ENCODE data around the gene HOXC6. TPM values are rescaled to one million over a fixed set of nuclear protein-coding genes. Genes with fewer than 3 reads are reported as not detected.

Gene HOXC6
- total and polyA plus RNA-seq, 9 of the 15 experiments (the other 6 are each of a cell fraction or from before 2014, with no cell fraction given), result 0.06 to 4.0 (median 1.4) TPM

GRCh38 chr12:54017878-54018467 lies 10.3 kb upstream of the HOXC6 start:
- Histone ChIP-seq H3K79me2 (ENCODE audit: control insufficient read depth, insufficient read depth, low read length) (peaks cover 3% of the 10 kb centered on the region; the same call in 2 of the 3 replicates), H2AFZ (ENCODE audit: low read depth, low read length) (peak overlapping the region; percentile 97), H3K4me2 (ENCODE audit: insufficient read depth, low read length) (peak overlapping the region; percentile 91), H4K20me1 (replicated peaks; ENCODE audit: control insufficient read depth, insufficient read depth, low read length) (no peaks in the 10 kb centered on the region), H3K4me3 (peak overlapping the region; percentile 60), H3K36me3 (ENCODE audit: control insufficient read depth, insufficient read depth, low read length) (no peaks in the 10 kb centered on the region), H3K9me3 (replicated peaks; ENCODE audit: control insufficient read depth, insufficient read depth, low read depth, low read length) (no peaks in the 10 kb centered on the region), H3K27ac (ENCODE audit: extremely low read depth, low read depth, low read length) (peak overlapping the region; percentile 86), H3K27me3 (ENCODE audit: control insufficient read depth in 2 of 2, insufficient read depth in 2 of 2, low read length in 2 of 2) (no peaks in the 10 kb centered on the region), H3K9me1 (ENCODE audit: control insufficient read depth, insufficient read depth, low read length) (no peaks in the 10 kb centered on the region), H3K9ac (ENCODE audit: insufficient read depth in 1 of 2, low read depth in 2 of 2, low read length in 2 of 2) (peak overlapping the region; percentile 82 to 98), H3K4me1 (replicated peaks in 1 of 2; ENCODE audit: control insufficient read depth in 2 of 2, insufficient read depth in 2 of 2, low read length in 2 of 2) (peaks cover 10 to 47% of the 10 kb centered on the region in 2 experiments)
- ChIA-PET POLR2A (interaction anchor here (0.5 to 2.1 kb wide), 12 partner anchors 8 to 353 kb away, joined by 3 to 10 read pairs (median 4); partner anchors contain the start of genes HOXC5, HOXC6 and HOXC8), CTCF (ENCODE audit: low intra/inter-chr PET ratio) (interaction anchor here (1.0 kb wide), 1 partner anchor 12 kb away, joined by 3 read pairs; no protein-coding TSS in a partner anchor)
- no TSS peak for BruUV-seq (replicated peaks)
- DNase-seq (ENCODE audit: extremely low read depth in 1 of 4, low spot score in 3 of 4) (peak; percentile 95 to 98 (median 98)), FAIRE-seq (peak; percentile 77), ATAC-seq (peak; percentile 88)
- WGBS (ENCODE audit: insufficient coverage, low coverage, missing lambda C conversion rate), result 2% methylated on average over 17 of the region's 34 CpGs
- in situ Hi-C loops (cut with MboI) (no loop called here), intact Hi-C loops (cut with micrococcal nuclease) (loop anchor here (10.0 kb wide), 1 partner anchor 277 kb away; no protein-coding TSS in a partner anchor)
- TF ChIP-seq POLR3A (IDR thresholded peaks at IDR 0.05; ENCODE audit: borderline replicate concordance, extremely low read depth, insufficient read depth, insufficient read length) (no peak), TAF9B (IDR thresholded peaks at IDR 0.05; ENCODE audit: partially characterized antibody) (no peak), ZNF830 (CRISPR knock-in tag; IDR thresholded peaks at IDR 0.05) (no peak), DDX20 (tag; IDR thresholded peaks at IDR 0.05; ENCODE audit: low read depth) (no peak), ZBTB11 (CRISPR knock-in tag; IDR thresholded peaks at IDR 0.05) (peak in 1 of 3 experiments; percentile 83; a peak in 2 of 6 replicates), SMARCE1 (IDR thresholded peaks at IDR 0.05) (no peak), ZNF146 (CRISPR knock-in tag; IDR thresholded peaks at IDR 0.05; ENCODE audit: unreplicated experiment) (no peak), ZNF445 (CRISPR knock-in tag; IDR thresholded peaks at IDR 0.05; ENCODE audit: low read depth) (no peak), ZNF398 (CRISPR knock-in tag; IDR thresholded peaks at IDR 0.05) (no peak), IRF9 (tag; IDR thresholded peaks at IDR 0.05) (no peak), ADNP (tag; IDR thresholded peaks at IDR 0.05) (no peak), COPS2 (conservative IDR thresholded peaks at IDR 0.05) (no peak), XRCC3 (IDR thresholded peaks at IDR 0.05) (no peak), FOXA3 (CRISPR knock-in tag; conservative IDR thresholded peaks at IDR 0.05 in 1 of 2, IDR thresholded peaks at IDR 0.05 in 1 of 2) (no peak), ZNF324 (CRISPR knock-in tag; IDR thresholded peaks at IDR 0.05) (no peak), TFAM (CRISPR knock-in tag; conservative IDR thresholded peaks at IDR 0.05) (no peak)
